ENCODE results near the gene KCNJ5. TPM values are rescaled to one million over a fixed set of nuclear protein-coding genes. Genes with fewer than 3 reads are reported as not detected.
"Not testable (repeated sequence)": the region's sequence is repeated elsewhere in the genome, so short reads cannot be mapped to it uniquely, and the experiment has no call there.

The KCNJ5 gene
- total RNA-seq, 1 donor, result 0.36 TPM

DNA sequence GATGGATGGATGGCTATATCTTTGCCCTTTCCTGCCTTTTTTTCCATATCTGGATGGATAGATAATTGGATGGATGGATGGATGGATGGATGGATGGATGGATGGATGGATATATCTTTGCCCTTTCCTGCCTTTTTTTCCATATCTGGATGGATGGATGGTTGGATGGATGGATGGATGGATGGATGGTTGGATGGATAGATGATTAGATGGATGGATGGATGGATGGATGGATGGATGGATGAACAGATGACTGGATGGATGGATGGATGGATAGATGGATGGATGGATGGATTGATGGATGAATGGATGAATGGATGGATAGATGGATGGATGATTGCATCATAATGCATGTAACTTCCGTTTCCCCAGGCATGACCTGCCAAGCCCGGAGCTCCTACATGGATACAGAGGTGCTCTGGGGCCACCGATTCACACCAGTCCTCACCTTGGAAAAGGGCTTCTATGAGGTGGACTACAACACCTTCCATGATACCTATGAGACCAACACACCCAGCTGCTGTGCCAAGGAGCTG, 24.9 kb downstream of the KCNJ5 start:
- TF ChIP-seq, protein P1, sequence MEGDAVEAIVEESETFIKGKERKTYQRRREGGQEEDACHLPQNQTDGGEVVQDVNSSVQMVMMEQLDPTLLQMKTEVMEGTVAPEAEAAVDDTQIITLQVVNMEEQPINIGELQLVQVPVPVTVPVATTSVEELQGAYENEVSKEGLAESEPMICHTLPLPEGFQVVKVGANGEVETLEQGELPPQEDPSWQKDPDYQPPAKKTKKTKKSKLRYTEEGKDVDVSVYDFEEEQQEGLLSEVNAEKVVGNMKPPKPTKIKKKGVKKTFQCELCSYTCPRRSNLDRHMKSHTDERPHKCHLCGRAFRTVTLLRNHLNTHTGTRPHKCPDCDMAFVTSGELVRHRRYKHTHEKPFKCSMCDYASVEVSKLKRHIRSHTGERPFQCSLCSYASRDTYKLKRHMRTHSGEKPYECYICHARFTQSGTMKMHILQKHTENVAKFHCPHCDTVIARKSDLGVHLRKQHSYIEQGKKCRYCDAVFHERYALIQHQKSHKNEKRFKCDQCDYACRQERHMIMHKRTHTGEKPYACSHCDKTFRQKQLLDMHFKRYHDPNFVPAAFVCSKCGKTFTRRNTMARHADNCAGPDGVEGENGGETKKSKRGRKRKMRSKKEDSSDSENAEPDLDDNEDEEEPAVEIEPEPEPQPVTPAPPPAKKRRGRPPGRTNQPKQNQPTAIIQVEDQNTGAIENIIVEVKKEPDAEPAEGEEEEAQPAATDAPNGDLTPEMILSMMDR (IDR thresholded peaks at IDR 0.05; ENCODE audit: extremely low read depth, low read depth, low read length), result no peak
- Histone ChIP-seq H3K27ac (ENCODE audit: low read depth, low read length) (no peak overlapping the region), H3K36me3 (ENCODE audit: insufficient read depth, low read length) (no peaks in the 10 kb centered on the region), H2AFZ (ENCODE audit: low read length) (no peak overlapping the region), H3K4me1 (ENCODE audit: insufficient read depth, low read length) (no peaks in the 10 kb centered on the region), H3K79me2 (ENCODE audit: insufficient read depth, low read length) (no peaks in the 10 kb centered on the region), H3K4me3 (ENCODE audit: insufficient read depth, low read length) (no peak overlapping the region), H3K9me3 (ENCODE audit: low read depth, low read length) (no peaks in the 10 kb centered on the region), H4K20me1 (ENCODE audit: insufficient read depth, low read length) (no peaks in the 10 kb centered on the region), H3K4me2 (ENCODE audit: insufficient read depth, low read length) (no peak overlapping the region), H3K27me3 (ENCODE audit: insufficient read depth, low read length) (peaks cover 19% of the 10 kb centered on the region)
- no peak for DNase-seq (ENCODE audit: insufficient read length, low spot score, missing footprints)

DNA sequence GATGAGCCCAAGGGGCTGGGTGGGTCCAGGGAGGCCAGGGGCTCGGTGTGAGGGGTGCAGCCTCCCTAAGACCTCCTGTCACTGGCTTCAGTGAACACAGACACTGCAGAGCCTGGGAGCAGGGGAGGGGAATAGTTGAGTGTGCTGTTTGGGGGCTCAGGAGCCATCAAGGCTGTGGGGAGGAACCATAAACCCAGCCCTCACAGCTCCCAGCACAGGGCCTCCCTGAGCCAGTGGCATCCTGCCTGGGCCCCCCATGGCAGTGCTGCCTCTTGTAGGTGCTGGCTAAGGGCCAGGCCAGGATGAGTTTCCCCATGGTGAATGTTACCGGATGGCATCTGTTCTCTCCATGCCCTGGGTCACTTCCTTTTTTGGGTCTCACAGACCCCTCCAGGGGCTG, 25.5 kb downstream of the KCNJ5 start:
- Histone ChIP-seq H3K9me3 (ENCODE audit: low read depth, low read length) (no peaks in the 10 kb centered on the region), H3K27ac (ENCODE audit: low read depth, low read length) (no peak overlapping the region), H4K20me1 (ENCODE audit: insufficient read depth, low read length) (no peaks in the 10 kb centered on the region), H3K4me1 (ENCODE audit: insufficient read depth, low read length) (no peaks in the 10 kb centered on the region), H3K27me3 (ENCODE audit: insufficient read depth, low read length) (peaks cover 25% of the 10 kb centered on the region), H3K4me2 (ENCODE audit: insufficient read depth, low read length) (no peak overlapping the region), H3K36me3 (ENCODE audit: insufficient read depth, low read length) (no peaks in the 10 kb centered on the region), H3K4me3 (ENCODE audit: insufficient read depth, low read length) (no peak overlapping the region), H3K79me2 (ENCODE audit: insufficient read depth, low read length) (no peaks in the 10 kb centered on the region), H2AFZ (ENCODE audit: low read length) (no peak overlapping the region)
- TF ChIP-seq, protein P1 (IDR thresholded peaks at IDR 0.05; ENCODE audit: extremely low read depth, low read depth, low read length), result no peak
- DNase-seq (ENCODE audit: insufficient read length, low spot score, missing footprints), result peak; percentile 14

DNA sequence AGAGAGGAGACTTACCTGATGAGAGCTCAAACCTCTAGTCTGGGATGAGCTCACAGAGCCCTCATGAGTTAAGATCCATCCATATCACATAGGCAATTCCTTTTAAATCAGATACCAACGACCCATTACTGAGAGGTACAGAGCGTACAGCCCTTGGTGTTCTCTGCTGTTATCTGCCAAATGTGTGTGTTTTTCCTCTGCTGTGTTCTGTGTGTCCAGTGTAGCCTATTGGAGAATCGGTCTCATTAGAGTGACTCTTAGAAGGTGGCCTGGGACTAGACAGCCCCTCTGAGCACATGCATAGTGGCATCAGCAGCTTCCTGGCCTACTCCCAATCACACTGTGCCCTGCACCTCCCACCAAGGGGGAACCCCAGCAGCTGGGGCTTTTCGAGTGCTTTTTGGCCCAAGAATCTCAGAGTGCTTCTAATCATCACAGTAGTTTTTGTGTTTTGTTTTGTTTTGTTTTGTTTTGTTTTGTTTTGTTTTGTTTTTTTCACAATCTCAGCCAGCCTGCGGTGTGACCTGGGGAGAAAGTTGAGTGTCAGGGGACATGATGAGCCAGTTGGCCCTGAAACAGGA, 26.1 kb downstream of the KCNJ5 start:
- H3K9me3 ChIP-seq (ENCODE audit: low read depth, low read length), result no peaks in the 10 kb centered on the region
- TF ChIP-seq, protein P1 (IDR thresholded peaks at IDR 0.05; ENCODE audit: extremely low read depth, low read depth, low read length), result no peak
- H4K20me1 ChIP-seq (ENCODE audit: insufficient read depth, low read length), result no peaks in the 10 kb centered on the region
- H3K4me1 ChIP-seq (ENCODE audit: insufficient read depth, low read length), result no peaks in the 10 kb centered on the region
- H3K79me2 ChIP-seq (ENCODE audit: insufficient read depth, low read length), result no peaks in the 10 kb centered on the region
- no peak overlapping the region for H3K27ac ChIP-seq (ENCODE audit: low read depth, low read length)
- no peak overlapping the region for H3K4me2 ChIP-seq (ENCODE audit: insufficient read depth, low read length)
- no peak overlapping the region for H3K4me3 ChIP-seq (ENCODE audit: insufficient read depth, low read length)
- H2AFZ ChIP-seq (ENCODE audit: low read length), result no peak overlapping the region
- peak; percentile 26 for DNase-seq (ENCODE audit: insufficient read length, low spot score, missing footprints)
- peaks cover 26% of the 10 kb centered on the region for H3K27me3 ChIP-seq (ENCODE audit: insufficient read depth, low read length)
- no peaks in the 10 kb centered on the region for H3K36me3 ChIP-seq (ENCODE audit: insufficient read depth, low read length)

DNA sequence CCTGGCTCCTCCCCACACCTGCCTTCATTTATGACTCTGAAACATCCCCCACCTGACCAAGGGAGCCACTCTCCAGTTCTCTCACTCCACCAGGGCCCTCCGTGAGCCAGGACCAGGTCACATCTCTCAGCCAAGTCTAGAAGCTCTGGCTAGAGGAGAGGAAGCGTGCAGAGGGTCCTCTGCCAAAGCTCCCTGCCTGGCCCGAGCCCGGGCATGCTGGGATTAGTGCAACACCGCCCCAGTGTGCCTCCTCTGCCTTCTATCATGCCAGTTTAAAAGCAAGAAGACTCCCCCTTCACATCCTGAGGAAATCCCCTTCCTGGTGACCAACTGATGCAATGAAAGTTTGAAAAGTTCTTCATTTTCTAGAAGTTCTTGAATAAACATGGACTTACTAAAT, 28.1 kb downstream of the KCNJ5 start:
- H4K20me1 ChIP-seq (ENCODE audit: insufficient read depth, low read length), result no peaks in the 10 kb centered on the region
- peaks cover 29% of the 10 kb centered on the region for H3K27me3 ChIP-seq (ENCODE audit: insufficient read depth, low read length)
- no peaks in the 10 kb centered on the region for H3K4me1 ChIP-seq (ENCODE audit: insufficient read depth, low read length)
- no peaks in the 10 kb centered on the region for H3K79me2 ChIP-seq (ENCODE audit: insufficient read depth, low read length)
- no peaks in the 10 kb centered on the region for H3K9me3 ChIP-seq (ENCODE audit: low read depth, low read length)
- TF ChIP-seq, protein P1 (IDR thresholded peaks at IDR 0.05; ENCODE audit: extremely low read depth, low read depth, low read length), result no peak
- H3K4me2 ChIP-seq (ENCODE audit: insufficient read depth, low read length), result no peak overlapping the region
- no peak overlapping the region for H3K27ac ChIP-seq (ENCODE audit: low read depth, low read length)
- H3K4me3 ChIP-seq (ENCODE audit: insufficient read depth, low read length), result no peak overlapping the region
- no peaks in the 10 kb centered on the region for H3K36me3 ChIP-seq (ENCODE audit: insufficient read depth, low read length)
- no peak overlapping the region for H2AFZ ChIP-seq (ENCODE audit: low read length)
- DNase-seq (ENCODE audit: insufficient read length, low spot score, missing footprints), result peak; percentile 45

DNA sequence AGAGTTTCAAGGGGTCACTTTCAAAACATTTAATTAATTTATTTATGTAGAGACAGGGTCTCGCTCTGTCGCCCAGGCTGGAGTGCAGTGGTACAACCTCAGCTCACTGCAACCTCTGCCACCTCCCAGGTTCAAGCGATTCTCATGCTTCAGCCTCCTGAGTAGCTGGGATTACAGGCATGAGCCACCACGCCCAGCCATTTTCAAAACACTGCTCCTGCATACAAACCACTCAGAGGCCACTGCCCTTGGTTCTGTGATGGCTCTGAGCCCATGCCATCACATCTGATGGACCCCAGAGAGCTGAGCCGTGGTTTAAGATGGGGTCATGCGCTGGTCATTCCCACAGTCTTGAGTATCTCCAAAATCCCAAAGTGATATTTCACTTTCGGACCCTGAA, 28.5 kb downstream of the KCNJ5 start:
- H3K4me1 ChIP-seq (ENCODE audit: insufficient read depth, low read length); DNase-seq (ENCODE audit: insufficient read length, low spot score, missing footprints); H4K20me1 ChIP-seq (ENCODE audit: insufficient read depth, low read length); H3K4me3 ChIP-seq (ENCODE audit: insufficient read depth, low read length); H2AFZ ChIP-seq (ENCODE audit: low read length); H3K9me3 ChIP-seq (ENCODE audit: low read depth, low read length); H3K79me2 ChIP-seq (ENCODE audit: insufficient read depth, low read length); H3K36me3 ChIP-seq (ENCODE audit: insufficient read depth, low read length); H3K4me2 ChIP-seq (ENCODE audit: insufficient read depth, low read length); H3K27ac ChIP-seq (ENCODE audit: low read depth, low read length): not testable (repeated sequence)
- peaks cover 29% of the 10 kb centered on the region for H3K27me3 ChIP-seq (ENCODE audit: insufficient read depth, low read length)
